Spinal cord (tissue), 10 donors: ENCODE measurements around the gene PRR29. TPM values are rescaled to one million over a fixed set of nuclear protein-coding genes. Genes with fewer than 3 reads are reported as not detected.

Experiments
- DNase-seq, 6 donors: peaks; one replicate each; pipeline versions ENCODE4 v3.0.0 to v3.0.0-alpha.2; 2013 to 2015; ENCODE audit warnings: low spot score in 6 of 6, low read depth in 4 of 6
- H3K27ac ChIP-seq: one replicate; pipeline ENCODE4 v1.5.1; 2013; ENCODE audit warnings: low read depth, low read length, control low read depth
- H3K27me3 ChIP-seq: one replicate; pipeline ENCODE4 v1.6.1; 2013; ENCODE audit warnings: low read length; ENCODE audit not compliant: control insufficient read depth, insufficient read depth
- H3K36me3 ChIP-seq: one replicate; pipeline ENCODE4 v1.6.1; 2013; ENCODE audit warnings: low read length; ENCODE audit not compliant: control insufficient read depth, insufficient read depth
- H3K4me1 ChIP-seq: one replicate; pipeline ENCODE4 v1.6.1; 2013; ENCODE audit warnings: low read length; ENCODE audit not compliant: control insufficient read depth, insufficient read depth
- H3K4me3 ChIP-seq: one replicate; pipeline ENCODE4 v1.5.1; 2013; ENCODE audit warnings: low read depth, low read length, control low read depth
- H3K9me3 ChIP-seq: one replicate; pipeline ENCODE4 v1.6.1; 2013; ENCODE audit warnings: low read length; ENCODE audit not compliant: control insufficient read depth, insufficient read depth
- WGBS: methylation state at CpG from one replicate; pipeline ENCODE4 v1.1.5; 2013; ENCODE audit warnings: missing lambda C conversion rate; ENCODE audit not compliant: insufficient coverage; 5-methylcytosine and 5-hydroxymethylcytosine counted together
- polyA plus RNA-seq, 2 donors: library from polyadenylated mRNA; unstranded; fragments of 120-200 nt; gene quantifications; one replicate each; pipeline ENCODE4 v1.2.1, GENCODE V29; 2013; ENCODE audit not compliant: insufficient read length in 2 of 2
- total RNA-seq, 2 donors: library from RNA; depleted of rRNA in 1 of 2; stranded (reverse); fragments of 120-200 nt in 1 of 2; fragments of >200 nt in 1 of 2; gene quantifications; one replicate each; pipeline versions ENCODE4 v1.2.3 to v1.2.4, GENCODE V29; 2013 to 2014
- donor health status: healthy.

The PRR29 gene
- total and polyA plus RNA-seq, 4 donors, result 2.8 to 17.7 (median 12.9) TPM

DNA sequence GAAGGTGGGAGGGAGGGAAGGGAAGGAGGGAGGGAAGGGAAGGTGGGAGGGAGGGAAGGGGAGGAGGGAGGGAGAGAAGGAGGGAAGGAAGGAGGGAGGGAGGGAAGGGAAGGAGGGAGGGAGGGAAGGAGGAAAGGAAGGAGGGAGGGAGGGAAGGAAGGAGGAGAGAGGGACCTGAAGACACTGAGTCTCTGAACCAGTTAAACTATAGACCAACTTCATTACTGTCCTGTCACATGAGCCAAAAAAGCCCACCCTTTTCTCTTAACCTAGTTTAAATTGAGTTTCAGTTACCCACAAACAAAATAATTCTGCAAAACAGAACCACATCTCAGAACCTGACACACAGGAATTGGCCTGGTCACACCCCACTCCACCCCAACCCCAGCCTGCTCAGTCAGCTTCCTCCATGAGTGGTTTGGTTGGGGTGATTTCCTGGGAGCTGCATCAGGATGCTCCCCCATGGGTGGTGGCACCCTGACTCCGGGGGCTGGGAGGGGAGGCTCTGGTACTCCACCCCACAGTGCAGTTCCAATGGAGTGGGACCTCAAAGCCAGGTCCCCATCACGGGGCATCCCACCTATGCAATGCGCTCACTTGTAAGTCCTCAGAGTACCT, 4.7 kb upstream of the PRR29 start:
- Histone ChIP-seq H3K4me1 (peaks cover 22% of the 10 kb centered on the region), H3K27ac (no peak overlapping the region), H3K4me3 (no peak overlapping the region), H3K36me3 (no peaks in the 10 kb centered on the region), H3K27me3 (peaks cover 25% of the 10 kb centered on the region), H3K9me3 (no peaks in the 10 kb centered on the region)
- no peak for DNase-seq
- WGBS, result 84% methylated on average over 2 of the region's 3 CpGs

DNA sequence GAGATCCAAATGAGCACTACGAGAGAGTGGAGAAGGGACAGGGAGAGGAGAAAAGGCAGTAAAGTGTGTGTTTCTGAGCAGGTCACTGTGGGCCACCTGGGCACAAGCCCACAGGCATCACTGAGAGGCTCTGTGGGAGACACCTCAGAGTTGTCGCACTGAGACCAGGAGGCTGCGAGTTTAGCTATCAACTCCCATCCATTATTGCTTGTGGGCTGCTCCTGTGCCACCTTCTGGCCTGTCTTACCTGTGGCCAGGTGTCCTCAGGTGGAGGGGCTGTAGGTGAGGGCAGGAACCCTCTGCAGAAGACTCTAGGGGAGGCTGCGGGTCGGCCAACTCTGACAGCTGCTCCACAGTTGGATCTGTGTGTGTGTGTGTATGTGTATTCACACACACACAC, 2.5 kb upstream of the PRR29 start:
- no peaks in the 10 kb centered on the region for H3K36me3 ChIP-seq
- H3K4me3 ChIP-seq, result no peak overlapping the region
- H3K9me3 ChIP-seq, result no peaks in the 10 kb centered on the region
- no peak overlapping the region for H3K27ac ChIP-seq
- DNase-seq, result no peak
- WGBS, result 96% methylated on average over 3 of the region's 5 CpGs
- H3K27me3 ChIP-seq, result peaks cover 18% of the 10 kb centered on the region
- peaks cover 31% of the 10 kb centered on the region for H3K4me1 ChIP-seq

DNA sequence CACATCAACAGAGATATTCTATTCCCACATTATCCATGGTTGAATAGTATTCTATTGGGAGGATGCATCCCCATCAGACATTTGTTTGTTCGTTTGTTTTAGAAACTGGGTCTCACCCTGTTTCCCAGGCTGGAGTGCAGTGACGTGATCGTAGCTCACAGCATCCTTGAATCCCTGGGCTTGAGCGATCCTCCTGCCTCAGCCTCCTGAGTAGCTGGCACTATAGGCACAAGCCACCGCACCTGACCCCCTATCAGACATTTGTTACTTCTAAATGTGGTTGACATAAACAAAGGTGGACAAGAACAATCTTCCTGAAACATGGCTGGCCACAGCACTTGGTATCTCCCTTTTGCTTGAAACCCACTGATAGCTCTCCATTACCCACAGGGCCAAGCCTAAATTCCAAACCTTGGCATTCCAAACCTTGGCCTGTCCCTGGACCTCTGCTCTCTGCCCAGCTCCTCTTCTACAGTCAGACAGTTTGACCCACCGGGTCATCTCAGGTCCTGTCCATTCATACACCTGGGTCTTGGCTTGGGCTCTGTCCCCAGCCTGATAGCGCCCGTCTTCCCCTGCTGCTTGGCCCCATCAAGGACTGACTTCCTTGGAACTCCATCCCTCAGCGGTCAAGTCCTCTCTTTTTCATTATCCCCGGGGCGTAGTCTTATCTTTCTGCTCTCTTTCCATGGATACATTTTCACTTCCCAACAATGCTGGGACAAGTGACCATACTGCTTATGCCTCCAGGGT, 1.5 kb upstream of the PRR29 start:
- no peak overlapping the region for H3K4me3 ChIP-seq
- peaks cover 31% of the 10 kb centered on the region for H3K4me1 ChIP-seq
- no peak overlapping the region for H3K27ac ChIP-seq
- H3K27me3 ChIP-seq, result peaks cover 15% of the 10 kb centered on the region
- 100% methylated on average over 5 of the region's 11 CpGs for WGBS
- H3K36me3 ChIP-seq, result peaks cover 1% of the 10 kb centered on the region
- DNase-seq, result no peak
- no peaks in the 10 kb centered on the region for H3K9me3 ChIP-seq

DNA sequence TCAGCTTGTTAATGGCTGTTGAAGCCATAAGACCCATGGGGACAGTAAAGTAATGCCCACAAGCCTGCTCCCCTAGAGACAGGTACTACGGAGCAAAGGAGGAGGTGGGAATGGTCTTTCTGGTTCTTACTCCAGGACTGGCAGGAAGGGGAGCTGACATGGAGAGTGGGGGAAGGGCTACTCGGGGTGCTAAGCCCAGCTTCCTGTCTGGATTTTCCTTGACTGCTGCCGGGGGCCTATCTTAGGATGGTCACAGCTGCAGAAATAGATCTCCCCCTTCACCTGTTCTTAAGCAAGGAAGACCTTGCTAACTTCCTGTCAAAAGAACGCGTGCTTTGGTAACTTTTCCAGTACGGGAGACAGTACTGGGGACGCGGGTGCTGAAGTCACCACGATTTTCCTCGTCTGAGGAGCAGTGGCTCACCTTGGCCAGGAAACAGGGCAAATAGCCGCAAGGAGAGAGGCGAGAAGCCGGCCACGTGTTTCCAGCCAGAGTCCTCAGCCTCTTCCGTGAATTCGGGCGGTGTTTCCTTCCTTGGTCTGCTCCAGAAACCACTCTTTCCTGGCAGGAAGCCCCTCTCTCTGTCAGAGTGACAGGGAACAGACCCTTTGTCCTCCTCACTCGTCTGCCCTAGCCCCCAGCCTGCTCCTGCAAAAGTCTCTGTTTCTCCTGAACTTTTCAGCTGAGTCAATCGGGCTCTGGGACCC, 656 bp upstream of the PRR29 start:
- Histone ChIP-seq H3K36me3 (peaks cover 9% of the 10 kb centered on the region), H3K9me3 (no peaks in the 10 kb centered on the region), H3K27ac (no peak overlapping the region), H3K4me1 (peaks cover 31% of the 10 kb centered on the region), H3K27me3 (peaks cover 7% of the 10 kb centered on the region), H3K4me3 (peak overlapping the region; percentile 67)
- WGBS, result 18% methylated on average over 19 of the region's 19 CpGs
- no peak for DNase-seq

DNA sequence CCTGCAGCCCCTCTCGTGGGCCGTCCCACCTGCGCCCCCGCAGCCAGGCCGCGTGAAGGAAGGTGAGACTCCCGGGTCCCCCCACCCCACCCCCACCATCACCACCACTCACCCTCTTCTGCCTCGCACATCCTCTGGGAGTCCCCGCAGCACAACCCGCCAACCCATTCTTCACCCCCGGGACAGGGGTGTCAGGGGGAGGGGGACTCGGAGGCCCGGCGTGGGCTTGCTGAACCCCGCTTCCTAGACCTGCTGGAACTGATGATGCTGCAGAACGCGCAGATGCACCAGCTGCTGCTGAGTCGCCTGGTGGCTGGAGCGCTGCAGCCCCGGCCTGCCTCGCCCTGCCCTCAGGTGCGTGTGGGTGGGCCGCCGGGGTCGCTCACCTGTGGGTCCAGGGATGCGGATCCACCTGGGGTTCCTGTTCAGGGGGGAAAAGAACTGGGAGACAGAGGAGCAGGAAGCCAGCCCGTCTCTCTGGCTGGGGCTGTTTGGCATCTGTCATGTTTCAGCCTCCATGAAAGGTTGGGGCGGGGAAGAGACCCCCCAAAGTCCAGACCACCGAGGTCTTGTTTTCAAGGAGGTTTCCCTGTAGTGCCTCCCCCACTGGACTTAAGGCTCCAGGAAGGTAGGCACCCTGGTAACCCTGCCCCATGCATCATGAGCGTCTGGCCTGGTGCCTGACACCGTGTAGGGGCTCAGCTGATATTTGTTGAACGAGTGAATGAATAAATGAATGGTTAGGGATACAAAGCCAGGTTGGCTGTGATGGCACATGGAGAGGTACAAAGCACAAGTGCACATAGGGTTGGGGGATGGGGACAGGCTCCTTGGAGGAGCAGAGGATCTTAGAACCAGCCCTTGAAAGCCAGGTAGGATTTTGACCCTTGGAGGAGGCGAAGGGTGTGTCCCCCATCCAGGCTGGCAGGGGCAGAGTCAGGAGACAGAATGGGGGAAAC, 849 bp downstream of the PRR29 start:
- DNase-seq, result peak in 1 of 6 donors; percentile 38
- Histone ChIP-seq H3K9me3 (no peaks in the 10 kb centered on the region), H3K27ac (no peak overlapping the region), H3K4me1 (peaks cover 31% of the 10 kb centered on the region), H3K4me3 (peak overlapping the region; percentile 67), H3K27me3 (peaks cover 3% of the 10 kb centered on the region), H3K36me3 (peaks cover 9% of the 10 kb centered on the region)
- 20% methylated on average over 30 of the region's 33 CpGs for WGBS

DNA sequence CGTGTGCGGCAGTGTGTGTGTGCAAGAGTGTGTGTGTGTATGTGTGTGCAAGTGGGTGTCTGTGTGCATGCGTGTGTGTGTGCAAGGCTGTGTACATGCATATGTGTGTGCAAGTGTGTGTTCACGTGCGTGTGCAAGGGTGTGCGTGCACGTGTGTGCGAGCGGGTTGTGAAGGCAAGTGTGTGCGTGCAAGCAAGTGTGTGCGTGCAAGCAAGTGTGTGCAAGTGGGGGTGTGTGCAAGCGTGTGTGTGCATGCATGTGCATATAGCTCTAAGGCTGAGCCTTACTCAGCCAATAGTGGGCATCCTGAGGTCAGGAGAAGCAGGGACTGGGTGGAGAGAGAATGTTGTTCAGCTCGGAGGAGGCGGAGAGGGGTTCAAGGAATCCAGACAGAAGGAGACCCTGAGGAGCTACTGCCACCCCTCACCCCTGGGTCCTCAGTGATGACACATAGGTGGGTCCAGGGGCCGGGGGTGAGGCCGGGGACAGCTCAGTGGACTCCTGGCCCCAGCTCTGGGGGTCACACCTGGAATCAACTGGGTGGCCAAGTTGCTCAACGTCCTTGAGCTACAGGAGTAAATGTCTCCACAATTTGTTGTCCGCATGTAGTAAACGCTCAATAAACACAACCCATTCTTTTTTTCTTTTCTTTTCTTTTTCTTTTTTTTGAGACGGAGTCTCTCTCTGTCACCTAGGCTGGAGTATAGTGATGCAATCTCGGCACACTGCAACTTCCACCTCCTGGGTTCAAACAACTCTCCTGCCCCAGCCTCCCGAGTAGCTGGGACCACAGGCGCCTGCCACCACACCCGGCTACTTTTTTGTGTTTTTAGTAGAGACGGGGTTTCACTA, 1.8 kb downstream of the PRR29 start:
- DNase-seq, result no peak
- Histone ChIP-seq H3K27me3 (peaks cover 3% of the 10 kb centered on the region), H3K36me3 (peaks cover 9% of the 10 kb centered on the region), H3K4me3 (no peak overlapping the region), H3K4me1 (peaks cover 31% of the 10 kb centered on the region), H3K27ac (no peak overlapping the region), H3K9me3 (no peaks in the 10 kb centered on the region)
- WGBS, result 93% methylated on average over 21 of the region's 25 CpGs

DNA sequence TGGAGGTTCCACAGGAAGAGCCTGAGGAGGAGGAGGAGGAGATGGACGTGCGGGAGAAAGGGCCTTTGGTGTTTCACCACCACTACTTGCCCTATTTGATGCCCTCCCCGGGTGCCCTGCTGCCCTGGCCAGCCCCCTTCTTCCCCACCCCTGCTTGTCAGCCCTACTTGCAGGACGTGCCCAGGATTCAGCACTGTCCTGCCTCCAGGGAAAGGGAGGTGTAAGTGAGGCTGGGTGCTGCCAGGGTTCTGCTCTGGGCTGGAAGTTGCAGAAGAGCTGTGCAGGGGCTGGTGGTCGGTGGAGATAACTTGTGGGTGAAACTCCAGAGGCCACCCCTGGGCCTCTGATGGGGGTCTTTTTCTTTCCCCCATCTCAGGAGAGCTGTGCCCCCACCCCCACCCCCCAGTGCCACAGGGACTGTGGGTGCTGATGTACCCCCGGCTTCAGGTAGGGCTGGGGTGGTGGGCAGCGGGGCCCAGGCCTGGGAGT, 3.0 kb downstream of the PRR29 start:
- Histone ChIP-seq H3K36me3 (peaks cover 9% of the 10 kb centered on the region), H3K4me3 (no peak overlapping the region), H3K4me1 (peaks cover 38% of the 10 kb centered on the region), H3K9me3 (no peaks in the 10 kb centered on the region), H3K27me3 (peaks cover 3% of the 10 kb centered on the region), H3K27ac (no peak overlapping the region)
- WGBS, result no CpG with 5 or more reads among the region's 7 CpGs
- no peak for DNase-seq

DNA sequence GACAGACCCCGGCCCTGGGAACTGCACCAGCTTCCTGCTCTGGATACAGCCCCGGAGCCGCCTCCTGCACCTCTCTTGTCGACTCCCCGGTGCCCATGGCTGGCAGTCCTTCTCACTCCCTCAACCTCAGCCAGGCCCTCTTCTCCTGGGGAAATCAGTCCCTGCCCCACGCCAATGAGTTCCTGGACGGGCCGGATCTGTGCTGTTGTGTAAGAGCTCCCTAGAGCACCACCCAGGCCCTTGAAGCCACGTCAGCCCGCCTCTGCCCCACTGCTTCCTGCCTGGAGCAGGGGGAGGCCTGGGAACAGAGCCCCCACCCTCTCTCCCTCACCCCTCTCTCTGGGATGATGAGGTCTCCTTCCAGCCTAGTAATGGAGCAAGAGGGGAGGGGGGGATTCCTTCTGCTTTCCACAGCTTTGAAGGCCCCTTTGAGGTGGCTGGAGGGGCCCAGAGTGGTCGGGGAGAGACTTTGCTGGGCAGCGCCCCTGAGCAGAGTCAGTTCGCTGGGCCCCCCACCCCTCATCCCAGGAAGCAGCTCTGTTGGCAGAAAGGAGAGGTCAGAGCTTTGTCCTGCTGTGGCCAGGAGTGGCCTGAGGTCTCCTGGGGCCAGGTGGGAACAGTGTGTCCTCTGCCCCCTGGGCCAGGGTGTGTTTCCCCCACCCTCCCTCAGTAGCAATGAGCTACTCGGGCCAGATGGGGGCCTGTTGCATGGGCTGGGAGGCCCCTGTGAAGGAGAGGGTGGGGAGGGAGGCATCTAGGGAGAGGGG, 3.8 kb downstream of the PRR29 start:
- Histone ChIP-seq H3K27ac (no peak overlapping the region), H3K27me3 (peaks cover 3% of the 10 kb centered on the region), H3K36me3 (peaks cover 9% of the 10 kb centered on the region), H3K9me3 (no peaks in the 10 kb centered on the region), H3K4me3 (no peak overlapping the region), H3K4me1 (peaks cover 45% of the 10 kb centered on the region)
- DNase-seq, result no peak
- whole genome bisulfite sequencing, result 76% methylated on average over 5 of the region's 14 CpGs
